Progenitor cell of endocrine pancreas (in vitro differentiated cells): ENCODE results near the gene TNIP2. TPM values are rescaled to one million over a fixed set of nuclear protein-coding genes. Genes with fewer than 3 reads are reported as not detected.

Experiments
- DNase-seq: peaks from one replicate; pipeline ENCODE4 v3.0.0; 2021; ENCODE audit warnings: low spot score; ENCODE audit not compliant: unreplicated experiment
- H3K27ac Mint-ChIP-seq: 2 replicates; pipeline ENCODE4 v1.8.0; 2021; ENCODE audit warnings: mild to moderate bottlenecking, moderate library complexity, mixed read lengths
- H3K27me3 Mint-ChIP-seq: 2 replicates; pipeline ENCODE4 v1.8.0; 2021; ENCODE audit warnings: mixed read lengths
- H3K36me3 Mint-ChIP-seq: 2 replicates; pipeline ENCODE4 v1.8.0; 2022; ENCODE audit warnings: mixed read lengths; ENCODE audit not compliant: insufficient read depth
- H3K4me1 Mint-ChIP-seq: 2 replicates; pipeline ENCODE4 v1.8.0; 2021; ENCODE audit warnings: low read depth, mixed read lengths
- H3K4me3 Mint-ChIP-seq: 2 replicates; pipeline ENCODE4 v1.8.0; 2021; ENCODE audit warnings: low read depth, mild to moderate bottlenecking, moderate library complexity, mixed read lengths
- H3K9me3 Mint-ChIP-seq: 2 replicates; pipeline ENCODE4 v1.8.0; 2021; ENCODE audit warnings: low read depth, mixed read lengths
- total RNA-seq: library from RNA; stranded (reverse); gene quantifications from 2 replicates; pipeline ENCODE4 v1.2.1, GENCODE V29; 2021
- TF ChIP-seq, protein P1 (sequence below): fragments of 200-600 bp; sonication (generic); IDR thresholded peaks from one replicate; pipeline ENCODE4 v1.5.0; 2021; ENCODE audit warnings: antibody characterized with exemption, mild to moderate bottlenecking; ENCODE audit not compliant: unreplicated experiment

TNIP2 gene
- total RNA-seq, 1 donor from 2014 or later, result 26.3 TPM

GRCh38 chr4:2714061-2714770 is 41.9 kb downstream of the TNIP2 start:
- H3K4me1 Mint-ChIP-seq, result no peaks in the 10 kb centered on the region
- H3K27ac Mint-ChIP-seq, result peak overlapping the region; percentile 54
- H3K4me3 Mint-ChIP-seq, result no peak overlapping the region
- no peak for DNase-seq
- no peaks in the 10 kb centered on the region for H3K27me3 Mint-ChIP-seq
- TF ChIP-seq, protein P1, sequence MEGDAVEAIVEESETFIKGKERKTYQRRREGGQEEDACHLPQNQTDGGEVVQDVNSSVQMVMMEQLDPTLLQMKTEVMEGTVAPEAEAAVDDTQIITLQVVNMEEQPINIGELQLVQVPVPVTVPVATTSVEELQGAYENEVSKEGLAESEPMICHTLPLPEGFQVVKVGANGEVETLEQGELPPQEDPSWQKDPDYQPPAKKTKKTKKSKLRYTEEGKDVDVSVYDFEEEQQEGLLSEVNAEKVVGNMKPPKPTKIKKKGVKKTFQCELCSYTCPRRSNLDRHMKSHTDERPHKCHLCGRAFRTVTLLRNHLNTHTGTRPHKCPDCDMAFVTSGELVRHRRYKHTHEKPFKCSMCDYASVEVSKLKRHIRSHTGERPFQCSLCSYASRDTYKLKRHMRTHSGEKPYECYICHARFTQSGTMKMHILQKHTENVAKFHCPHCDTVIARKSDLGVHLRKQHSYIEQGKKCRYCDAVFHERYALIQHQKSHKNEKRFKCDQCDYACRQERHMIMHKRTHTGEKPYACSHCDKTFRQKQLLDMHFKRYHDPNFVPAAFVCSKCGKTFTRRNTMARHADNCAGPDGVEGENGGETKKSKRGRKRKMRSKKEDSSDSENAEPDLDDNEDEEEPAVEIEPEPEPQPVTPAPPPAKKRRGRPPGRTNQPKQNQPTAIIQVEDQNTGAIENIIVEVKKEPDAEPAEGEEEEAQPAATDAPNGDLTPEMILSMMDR, result no peak
- H3K36me3 Mint-ChIP-seq, result peaks cover 25% of the 10 kb centered on the region
- no peaks in the 10 kb centered on the region for H3K9me3 Mint-ChIP-seq

GRCh38 chr4:2713337-2713736 is 42.8 kb downstream of the TNIP2 start:
- Mint-ChIP-seq H3K9me3 (no peaks in the 10 kb centered on the region), H3K4me3 (no peak overlapping the region), H3K27ac (peak overlapping the region; percentile 66), H3K4me1 (no peaks in the 10 kb centered on the region), H3K27me3 (no peaks in the 10 kb centered on the region), H3K36me3 (peaks cover 22% of the 10 kb centered on the region)
- DNase-seq, result no peak
- TF ChIP-seq, protein P1, result no peak

DNA sequence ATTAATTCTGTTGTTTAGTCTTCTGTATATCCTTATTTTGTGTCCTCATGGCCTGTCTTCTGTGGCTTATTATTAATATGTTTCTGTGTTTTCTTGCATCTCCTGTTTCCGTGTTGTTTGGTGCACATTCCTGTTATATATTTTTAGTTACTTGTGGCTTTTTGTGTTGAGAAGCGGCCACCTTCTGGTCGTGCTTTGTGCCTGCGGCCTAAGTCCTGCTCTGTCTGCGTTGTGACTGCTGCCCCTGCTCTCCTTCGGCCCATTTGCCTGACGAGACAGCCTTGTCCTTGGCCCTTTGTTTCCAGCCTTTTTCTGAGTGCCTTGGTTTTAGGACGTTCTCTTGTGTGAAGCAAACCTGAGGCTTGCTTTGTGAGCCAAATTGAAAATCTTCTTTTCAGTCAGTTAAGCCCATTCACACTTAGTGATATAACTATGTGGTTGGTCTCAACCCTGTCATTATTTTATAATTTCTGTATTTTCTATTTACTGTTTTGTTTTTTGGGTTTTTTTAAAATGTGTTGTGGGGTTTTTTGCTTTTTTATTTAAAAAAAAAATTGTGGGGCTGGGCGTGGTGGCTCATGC is 43.8 kb downstream of the TNIP2 start:
- no peak overlapping the region for H3K27ac Mint-ChIP-seq
- peaks cover 22% of the 10 kb centered on the region for H3K36me3 Mint-ChIP-seq
- TF ChIP-seq, protein P1, result peak; percentile 49
- no peak overlapping the region for H3K4me3 Mint-ChIP-seq
- H3K9me3 Mint-ChIP-seq, result no peaks in the 10 kb centered on the region
- H3K4me1 Mint-ChIP-seq, result no peaks in the 10 kb centered on the region
- no peaks in the 10 kb centered on the region for H3K27me3 Mint-ChIP-seq
- DNase-seq, result no peak

DNA sequence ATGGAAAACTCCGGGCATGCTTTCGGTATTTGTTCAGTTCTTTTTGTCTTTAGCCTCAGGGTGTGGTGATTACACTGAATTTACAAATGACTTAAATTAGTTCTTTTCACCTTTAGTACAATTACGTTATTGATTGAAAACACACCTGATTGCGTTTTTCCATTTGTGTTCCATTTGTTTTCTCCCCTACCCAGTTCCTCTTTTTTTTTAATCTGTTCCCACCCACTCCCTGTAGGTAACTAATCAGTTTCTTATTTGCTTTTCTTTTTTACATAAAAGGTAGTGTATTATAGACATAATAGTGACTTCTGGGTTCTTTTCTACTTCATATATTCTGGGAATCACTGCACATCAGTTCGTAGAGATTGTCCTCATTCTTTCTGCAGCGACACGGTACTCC is 53.4 kb downstream of the TNIP2 start:
- TF ChIP-seq, protein P1, result no peak
- peaks cover 4% of the 10 kb centered on the region for H3K4me1 Mint-ChIP-seq
- H3K9me3 Mint-ChIP-seq, result no peaks in the 10 kb centered on the region
- H3K36me3 Mint-ChIP-seq, result peaks cover 34% of the 10 kb centered on the region
- no peaks in the 10 kb centered on the region for H3K27me3 Mint-ChIP-seq
- H3K27ac Mint-ChIP-seq, result peak overlapping the region; percentile 58
- H3K4me3 Mint-ChIP-seq, result no peak overlapping the region
- no peak for DNase-seq

DNA sequence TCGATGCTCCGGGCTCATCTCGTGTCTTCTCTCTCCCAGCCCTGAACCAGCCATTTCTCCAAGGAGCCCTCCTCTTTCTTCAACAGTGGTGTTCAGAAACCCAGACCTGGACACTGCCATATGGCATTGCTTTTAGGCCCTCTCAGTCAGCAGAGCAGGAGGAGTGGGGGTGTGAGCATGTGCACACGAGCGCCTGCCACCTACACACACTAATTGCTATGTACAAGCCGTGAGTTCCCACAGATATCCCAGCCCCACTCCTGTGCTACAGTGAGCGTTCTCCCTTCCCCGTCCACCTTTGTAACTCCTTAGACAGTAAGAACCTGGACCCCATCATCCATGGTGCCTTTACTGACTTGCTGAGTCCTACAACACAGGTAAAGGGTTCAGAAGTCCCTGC is 53.8 kb downstream of the TNIP2 start:
- peak overlapping the region; percentile 86 for H3K27ac Mint-ChIP-seq
- no peak for DNase-seq
- H3K9me3 Mint-ChIP-seq, result no peaks in the 10 kb centered on the region
- no peak overlapping the region for H3K4me3 Mint-ChIP-seq
- H3K27me3 Mint-ChIP-seq, result no peaks in the 10 kb centered on the region
- H3K4me1 Mint-ChIP-seq, result peaks cover 4% of the 10 kb centered on the region
- peaks cover 34% of the 10 kb centered on the region for H3K36me3 Mint-ChIP-seq
- TF ChIP-seq, protein P1, result no peak
